Activated CD4-positive, alpha-beta T cell treated with anti-CD3 and anti-CD28 coated beads, Interleukin-2, amount 10 ng/mL, durations not matched to agents 24 days and 14 days (primary cell): ENCODE measurements around the gene DCDC2C. TPM values are rescaled to one million over a fixed set of nuclear protein-coding genes. Genes with fewer than 3 reads are reported as not detected.

Source experiments
- DNase-seq: peaks from one replicate; pipeline ENCODE4 v3.0.0; 2022
- H3K27ac Mint-ChIP-seq: one replicate; pipeline ENCODE4 v1.8.0; 2022; ENCODE audit warnings: mild to moderate bottlenecking, mixed read lengths
- H3K27me3 Mint-ChIP-seq: one replicate; pipeline ENCODE4 v1.8.0; 2022; ENCODE audit warnings: mixed read lengths
- H3K36me3 Mint-ChIP-seq: one replicate; pipeline ENCODE4 v1.8.0; 2022; ENCODE audit warnings: low read depth, mild to moderate bottlenecking, mixed read lengths
- H3K4me1 Mint-ChIP-seq: one replicate; pipeline ENCODE4 v1.8.0; 2021; ENCODE audit warnings: mixed read lengths
- H3K4me3 Mint-ChIP-seq: one replicate; pipeline ENCODE4 v1.8.0; 2022; ENCODE audit warnings: mild to moderate bottlenecking, moderate library complexity, mixed read lengths
- H3K9me3 Mint-ChIP-seq: one replicate; pipeline ENCODE4 v1.8.0; 2021; ENCODE audit warnings: mixed read lengths
- intact Hi-C: fragments of 100-400 bp; cut with micrococcal nuclease; formaldehyde crosslinking; loops from one replicate; pipeline ENCODE4 v1.15.1; 2023
- total RNA-seq: library from RNA; stranded (reverse); gene quantifications from 2 replicates; pipeline ENCODE4 v1.2.3, GENCODE V29; 2022

Gene DCDC2C
- total RNA-seq, 1 donor from 2014 or later = not detected

DNA sequence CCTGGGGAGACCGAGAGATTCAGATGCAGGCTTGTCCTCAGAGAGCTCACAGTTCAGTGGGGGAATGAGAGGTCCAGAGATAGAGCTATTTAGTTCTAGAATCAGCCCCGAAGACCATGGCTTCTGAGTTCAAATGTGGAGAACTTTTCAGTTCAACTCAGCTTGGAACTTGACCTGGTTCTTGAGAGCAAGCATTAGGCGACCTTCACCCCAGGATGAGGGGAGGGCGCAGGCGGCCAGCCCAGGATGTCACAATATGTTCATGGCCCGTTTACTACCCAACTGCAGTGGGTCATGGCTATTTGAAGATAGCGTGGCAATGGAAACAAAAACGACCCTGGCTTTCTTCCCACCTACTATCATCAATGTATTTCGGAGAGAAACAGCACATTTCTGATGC is 33.8 kb downstream of the DCDC2C start:
- Mint-ChIP-seq H3K27me3 (peaks cover 2% of the 10 kb centered on the region), H3K4me3 (no peak overlapping the region), H3K27ac (no peak overlapping the region), H3K9me3 (no peaks in the 10 kb centered on the region), H3K36me3 (no peaks in the 10 kb centered on the region), H3K4me1 (no peaks in the 10 kb centered on the region)
- intact Hi-C loops = no loop called here
- no peak for DNase-seq

DNA sequence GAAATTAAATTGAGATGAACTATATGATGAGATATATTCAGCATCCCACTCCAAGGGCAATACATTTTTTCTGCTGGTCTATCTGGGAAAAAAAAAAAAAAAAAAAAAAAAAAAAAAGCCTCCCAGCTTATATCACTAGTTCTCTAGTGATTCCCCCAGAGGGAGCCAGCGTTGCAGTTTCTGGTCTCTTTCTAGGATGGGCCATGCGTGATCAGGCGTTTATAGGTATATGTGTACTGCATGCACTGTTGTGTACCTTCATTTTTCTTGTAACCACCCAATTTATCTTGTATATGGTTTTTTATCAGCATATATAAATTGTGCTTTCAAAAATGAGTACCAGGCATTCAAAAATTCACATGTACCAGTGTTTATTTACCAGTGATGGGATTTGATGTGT is 35.1 kb downstream of the DCDC2C start:
- intact Hi-C loops = no loop called here
- Mint-ChIP-seq H3K9me3 (no peaks in the 10 kb centered on the region), H3K4me3 (no peak overlapping the region), H3K36me3 (no peaks in the 10 kb centered on the region), H3K4me1 (no peaks in the 10 kb centered on the region), H3K27ac (no peak overlapping the region), H3K27me3 (peaks cover 4% of the 10 kb centered on the region)
- no peak for DNase-seq

DNA sequence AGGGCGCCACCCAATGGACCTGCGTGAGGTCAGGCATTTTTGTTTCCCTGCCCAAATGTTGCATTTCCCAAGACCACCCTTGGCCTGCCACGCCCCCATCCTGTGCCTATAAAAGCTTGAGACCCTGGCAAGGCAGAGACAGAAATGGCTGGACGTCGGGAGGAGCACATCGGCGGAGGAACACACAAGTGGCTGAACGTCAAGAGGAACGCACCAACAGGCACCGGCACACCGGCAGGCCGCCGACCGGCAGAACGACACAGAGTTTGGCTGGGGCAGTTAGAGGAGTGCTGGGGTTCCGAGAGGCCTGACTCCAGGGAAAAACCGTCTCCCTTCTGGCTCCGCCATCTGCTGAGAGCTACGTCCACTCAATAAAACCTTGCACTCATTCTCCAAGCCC is 35.9 kb downstream of the DCDC2C start:
- no peaks in the 10 kb centered on the region for H3K36me3 Mint-ChIP-seq
- no peaks in the 10 kb centered on the region for H3K4me1 Mint-ChIP-seq
- intact Hi-C loops = no loop called here
- no peaks in the 10 kb centered on the region for H3K9me3 Mint-ChIP-seq
- no peak overlapping the region for H3K4me3 Mint-ChIP-seq
- no peak for DNase-seq
- H3K27me3 Mint-ChIP-seq = peaks cover 4% of the 10 kb centered on the region
- no peak overlapping the region for H3K27ac Mint-ChIP-seq

DNA sequence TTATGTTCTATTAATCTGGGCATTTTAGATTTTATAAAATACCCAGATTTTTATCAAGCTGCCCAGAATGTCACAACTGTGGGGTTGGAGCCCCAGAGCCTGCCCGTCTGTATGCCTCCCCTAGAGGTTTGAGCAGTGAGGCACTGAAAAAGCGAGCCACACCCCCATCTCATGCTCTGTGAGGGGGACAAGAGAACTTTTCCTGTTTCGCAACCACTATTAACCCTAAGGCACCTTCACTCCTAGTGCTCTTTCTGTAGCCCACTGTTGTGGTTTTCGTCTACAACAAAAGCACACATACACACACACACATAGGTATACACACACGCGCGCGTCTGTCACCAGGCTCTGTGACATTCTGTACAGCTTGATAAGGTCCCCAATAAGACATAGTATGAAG is 38.0 kb downstream of the DCDC2C start:
- no peaks in the 10 kb centered on the region for H3K4me1 Mint-ChIP-seq
- H3K4me3 Mint-ChIP-seq = no peak overlapping the region
- no peaks in the 10 kb centered on the region for H3K36me3 Mint-ChIP-seq
- peaks cover 4% of the 10 kb centered on the region for H3K27me3 Mint-ChIP-seq
- intact Hi-C loops = no loop called here
- no peaks in the 10 kb centered on the region for H3K9me3 Mint-ChIP-seq
- no peak overlapping the region for H3K27ac Mint-ChIP-seq
- DNase-seq = no peak

DNA sequence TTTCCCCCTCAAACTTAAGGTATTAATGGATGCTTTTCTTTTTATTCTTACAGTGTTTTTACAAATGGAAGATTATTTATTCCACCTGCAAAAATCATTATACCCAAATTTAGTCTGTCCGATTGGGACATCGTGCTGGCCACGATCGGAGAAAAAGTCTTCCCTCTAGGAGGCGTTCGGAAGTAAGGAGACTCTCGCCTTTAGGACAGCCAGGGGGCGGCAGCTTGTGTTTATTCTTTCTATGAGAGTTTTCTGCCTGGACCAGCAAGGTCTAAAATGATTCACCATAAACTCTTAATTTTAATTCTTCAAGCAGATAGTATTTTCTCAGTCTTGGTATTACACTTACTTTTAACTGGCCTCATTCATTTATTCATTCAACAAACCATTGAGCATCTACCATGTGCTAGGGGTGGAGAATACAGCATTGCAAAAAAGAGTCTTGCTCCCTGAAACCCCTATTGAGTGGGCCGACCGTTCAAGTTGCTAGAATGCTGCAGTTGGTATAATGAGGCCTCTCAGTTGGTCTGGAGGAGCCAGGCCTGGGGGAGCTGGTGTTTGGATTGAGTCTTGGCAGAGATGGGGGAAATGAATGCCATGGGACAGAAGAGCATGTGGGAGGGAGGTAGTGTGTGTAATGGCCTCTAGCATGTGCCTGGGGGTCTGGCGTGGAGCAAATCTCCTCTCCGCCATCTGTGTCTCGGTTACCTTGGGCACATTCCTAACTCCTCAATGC is 38.7 kb downstream of the DCDC2C start:
- intact Hi-C loops = no loop called here
- H3K4me1 Mint-ChIP-seq = no peaks in the 10 kb centered on the region
- no peak overlapping the region for H3K4me3 Mint-ChIP-seq
- H3K27ac Mint-ChIP-seq = no peak overlapping the region
- DNase-seq = no peak
- no peaks in the 10 kb centered on the region for H3K36me3 Mint-ChIP-seq
- no peaks in the 10 kb centered on the region for H3K9me3 Mint-ChIP-seq
- peaks cover 4% of the 10 kb centered on the region for H3K27me3 Mint-ChIP-seq

DNA sequence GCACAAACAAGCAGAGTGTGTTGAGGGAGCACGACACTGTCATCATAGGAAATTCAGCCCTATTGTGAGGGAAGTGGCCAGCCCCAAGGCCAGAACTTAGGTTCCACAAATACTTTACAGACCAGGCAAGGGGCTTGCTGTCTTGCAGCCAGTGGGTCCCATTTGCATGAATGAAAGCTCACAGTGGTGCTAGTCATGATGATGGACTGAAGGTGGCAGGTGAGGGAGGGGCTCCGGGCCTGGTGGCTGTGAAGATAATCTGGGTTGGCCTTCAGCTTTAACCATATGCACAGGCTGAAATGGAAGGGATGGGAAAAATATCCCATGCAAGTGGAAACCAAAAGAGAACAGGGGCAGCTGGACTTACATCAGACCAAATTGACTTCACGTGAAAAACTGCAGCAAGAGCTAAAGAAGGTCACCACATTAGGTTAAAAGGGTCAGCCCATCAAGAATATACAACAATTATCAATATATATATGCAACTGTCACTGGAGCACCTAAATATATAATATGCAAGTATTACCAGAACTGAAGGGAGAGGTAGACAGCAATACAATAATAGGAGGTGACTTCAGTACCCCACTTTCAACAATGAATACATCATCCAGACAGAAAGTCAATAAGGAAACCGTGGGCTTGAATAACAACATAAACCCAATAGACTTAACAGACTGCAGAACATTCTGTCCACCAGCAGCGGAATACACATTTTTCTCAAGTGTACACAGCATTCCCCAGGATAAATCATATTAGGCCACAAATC is 39.6 kb downstream of the DCDC2C start:
- Mint-ChIP-seq H3K9me3 (no peaks in the 10 kb centered on the region), H3K4me1 (no peaks in the 10 kb centered on the region), H3K27ac (no peak overlapping the region), H3K27me3 (peaks cover 4% of the 10 kb centered on the region), H3K36me3 (no peaks in the 10 kb centered on the region), H3K4me3 (no peak overlapping the region)
- intact Hi-C loops = no loop called here
- DNase-seq = no peak

DNA sequence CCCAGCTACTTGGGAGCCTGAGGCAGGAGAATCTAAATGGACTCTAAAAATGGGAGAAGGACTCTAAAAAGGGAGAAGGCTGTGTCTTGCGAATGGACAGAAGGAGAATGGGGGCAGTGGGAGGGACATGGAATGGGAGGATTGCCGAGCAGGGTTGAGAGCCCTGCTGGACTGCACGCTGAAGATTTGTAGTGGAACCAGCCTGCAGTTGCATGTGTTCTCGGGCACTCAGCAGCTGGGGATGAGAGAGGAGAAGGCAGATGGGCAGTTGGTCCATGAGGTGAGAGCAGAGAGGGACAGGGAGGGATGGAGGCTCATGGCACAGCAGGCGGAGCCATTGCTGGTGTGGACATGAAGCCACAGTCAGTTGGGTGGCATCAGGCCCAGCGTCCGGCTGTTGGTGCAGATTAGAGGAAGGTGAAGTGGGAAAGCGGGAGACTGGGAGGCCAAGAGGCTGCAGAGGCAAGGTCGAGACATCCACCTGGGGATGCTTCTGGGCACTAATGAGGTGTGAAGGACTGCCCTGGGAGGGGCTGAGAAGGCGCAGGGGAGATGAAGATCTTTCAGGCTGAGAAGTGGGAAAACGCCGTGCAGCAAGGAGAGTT is 40.7 kb downstream of the DCDC2C start:
- no peak overlapping the region for H3K4me3 Mint-ChIP-seq
- no peaks in the 10 kb centered on the region for H3K36me3 Mint-ChIP-seq
- H3K27me3 Mint-ChIP-seq = peaks cover 4% of the 10 kb centered on the region
- no peaks in the 10 kb centered on the region for H3K9me3 Mint-ChIP-seq
- no peak overlapping the region for H3K27ac Mint-ChIP-seq
- DNase-seq = no peak
- H3K4me1 Mint-ChIP-seq = no peaks in the 10 kb centered on the region
- intact Hi-C loops = no loop called here

DNA sequence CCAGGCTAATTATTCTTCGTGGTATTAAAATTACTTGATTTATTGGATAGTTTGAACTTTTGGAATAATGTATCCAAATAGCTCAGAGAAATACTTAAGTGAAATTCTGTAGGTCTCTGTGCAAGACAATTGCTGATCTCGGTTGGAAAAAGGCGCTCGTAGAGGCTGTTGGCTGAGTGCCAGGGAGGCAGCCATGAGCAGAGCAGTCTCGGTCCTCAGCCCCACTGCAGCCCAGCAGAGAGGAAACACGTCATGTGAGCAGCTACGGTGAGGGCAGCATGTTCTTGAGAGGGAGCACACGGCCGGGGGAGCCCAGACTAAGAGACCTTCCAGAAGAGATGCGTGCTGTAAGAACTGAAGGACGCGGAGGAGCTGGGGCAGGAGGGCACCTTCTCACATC is 42.5 kb downstream of the DCDC2C start:
- intact Hi-C loops = no loop called here
- DNase-seq = no peak
- peaks cover 4% of the 10 kb centered on the region for H3K27me3 Mint-ChIP-seq
- H3K27ac Mint-ChIP-seq = no peak overlapping the region
- H3K4me1 Mint-ChIP-seq = no peaks in the 10 kb centered on the region
- H3K36me3 Mint-ChIP-seq = no peaks in the 10 kb centered on the region
- H3K4me3 Mint-ChIP-seq = no peak overlapping the region
- no peaks in the 10 kb centered on the region for H3K9me3 Mint-ChIP-seq

DNA sequence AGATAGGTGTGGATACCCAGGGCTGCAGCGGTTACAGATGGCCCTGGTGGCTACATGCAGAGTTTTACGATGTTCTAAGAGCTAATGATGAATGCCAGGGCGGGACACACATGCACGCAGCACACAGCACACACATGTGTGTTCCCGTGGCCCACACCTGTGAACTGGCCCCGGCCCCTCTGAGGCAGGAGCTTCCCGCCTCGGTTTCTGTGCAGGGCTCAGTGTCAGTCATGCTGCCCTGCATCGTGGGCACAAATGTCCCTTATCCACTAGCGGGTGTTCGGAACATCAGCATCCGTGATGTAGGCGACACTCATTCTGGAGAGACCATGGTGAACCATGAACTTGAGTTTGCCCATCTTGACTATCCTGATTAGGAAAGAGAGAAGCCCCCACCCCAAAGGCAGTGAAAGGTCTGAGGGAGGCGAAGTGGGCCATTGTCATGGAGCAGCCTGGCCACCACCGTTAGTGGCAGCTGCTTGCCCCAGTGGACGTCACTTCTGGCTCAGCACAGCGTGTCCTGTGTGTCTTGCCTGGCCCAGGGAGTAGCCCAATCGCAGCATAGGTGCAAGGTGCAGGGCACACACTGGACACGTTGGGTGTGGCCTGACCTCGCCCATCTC is 43.8 kb downstream of the DCDC2C start:
- intact Hi-C loops = no loop called here
- Mint-ChIP-seq H3K27ac (no peak overlapping the region), H3K9me3 (no peaks in the 10 kb centered on the region), H3K27me3 (peaks cover 1% of the 10 kb centered on the region), H3K4me3 (no peak overlapping the region), H3K4me1 (no peaks in the 10 kb centered on the region), H3K36me3 (no peaks in the 10 kb centered on the region)
- no peak for DNase-seq

DNA sequence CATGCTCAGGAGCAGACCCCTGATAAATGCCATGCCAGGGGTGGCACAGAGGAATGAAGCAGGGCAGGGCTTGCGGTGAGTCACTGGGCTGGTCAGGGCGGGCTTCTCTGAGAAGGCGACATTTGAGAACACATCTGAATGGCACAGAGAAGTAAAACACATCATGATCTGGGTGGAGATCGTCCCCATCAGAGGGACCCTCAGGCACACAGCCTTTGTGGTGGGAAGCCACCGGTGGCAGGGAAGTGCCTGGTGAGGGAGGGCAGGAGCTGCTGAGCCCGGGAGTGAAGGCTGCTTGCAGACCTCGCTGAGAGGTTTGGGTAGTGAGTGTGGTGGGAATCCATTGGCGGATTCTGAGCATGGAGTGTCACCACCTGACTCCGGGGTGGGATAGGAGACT is 44.5 kb downstream of the DCDC2C start:
- DNase-seq = no peak
- no peaks in the 10 kb centered on the region for H3K4me1 Mint-ChIP-seq
- H3K27me3 Mint-ChIP-seq = no peaks in the 10 kb centered on the region
- intact Hi-C loops = no loop called here
- no peaks in the 10 kb centered on the region for H3K36me3 Mint-ChIP-seq
- no peaks in the 10 kb centered on the region for H3K9me3 Mint-ChIP-seq
- no peak overlapping the region for H3K4me3 Mint-ChIP-seq
- H3K27ac Mint-ChIP-seq = no peak overlapping the region

DNA sequence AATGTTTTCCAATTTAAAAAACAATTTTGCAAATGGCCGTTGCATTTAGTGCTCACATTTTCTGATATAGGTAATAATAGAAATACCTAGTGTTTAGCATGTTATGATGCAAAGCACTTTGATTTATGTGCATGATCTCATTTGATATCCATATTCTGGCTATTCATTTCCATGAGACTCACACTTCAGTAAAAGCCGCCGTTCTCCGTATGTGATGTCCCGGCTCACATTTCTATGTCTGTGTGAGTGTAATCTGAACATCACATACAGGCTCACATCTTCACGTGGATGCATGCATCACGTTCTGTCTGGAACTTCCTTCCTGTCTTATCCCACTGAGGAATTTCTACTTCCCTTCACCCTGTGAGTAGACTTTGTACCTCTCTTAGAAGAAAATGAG is 45.8 kb downstream of the DCDC2C start:
- Mint-ChIP-seq H3K9me3 (no peaks in the 10 kb centered on the region), H3K36me3 (no peaks in the 10 kb centered on the region), H3K27me3 (no peaks in the 10 kb centered on the region), H3K4me3 (no peak overlapping the region), H3K27ac (no peak overlapping the region), H3K4me1 (no peaks in the 10 kb centered on the region)
- DNase-seq = no peak
- intact Hi-C loops = no loop called here

DNA sequence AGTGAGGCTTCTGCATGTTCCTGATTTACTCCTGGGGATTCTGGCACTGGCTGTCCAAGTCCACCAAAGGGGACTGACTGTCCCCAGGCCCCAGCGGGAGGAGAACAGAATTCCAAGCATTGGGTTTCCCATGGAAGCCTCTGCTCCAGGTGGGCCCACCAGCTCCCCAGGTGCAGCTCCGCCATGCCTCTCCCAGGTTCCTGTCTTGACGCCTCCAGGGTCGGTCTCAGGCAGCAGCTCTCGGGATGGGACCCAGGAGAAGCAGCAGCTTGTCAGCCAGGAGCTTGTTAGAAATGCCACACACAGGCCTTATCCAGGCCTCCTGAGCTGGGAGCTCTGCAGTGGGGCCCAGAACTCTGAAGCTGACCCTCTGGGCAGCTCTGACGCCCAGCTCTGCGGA is 47.9 kb downstream of the DCDC2C start:
- intact Hi-C loops = no loop called here

DNA sequence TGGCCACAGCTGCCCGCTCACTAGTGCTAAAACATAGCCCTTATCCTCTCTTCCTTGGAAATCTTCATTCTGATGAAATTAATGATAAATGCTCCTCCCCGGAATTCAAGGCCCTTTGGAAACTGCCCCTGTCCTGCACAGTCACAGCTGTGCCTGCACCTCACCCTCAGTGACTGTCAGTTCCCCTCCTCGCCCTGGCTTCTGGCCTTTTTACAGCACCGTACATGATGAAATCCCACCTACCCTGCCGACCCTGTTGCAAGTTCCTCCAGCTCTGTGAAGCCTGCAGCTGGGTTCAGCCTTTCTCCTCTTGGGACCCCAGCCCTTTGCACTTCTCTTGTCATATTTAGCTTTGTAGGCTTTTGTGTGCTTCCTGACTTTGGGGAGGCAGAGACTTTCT is 48.4 kb downstream of the DCDC2C start:
- Mint-ChIP-seq H3K9me3 (peaks cover 10% of the 10 kb centered on the region), H3K4me3 (no peak overlapping the region), H3K27ac (no peak overlapping the region), H3K27me3 (no peaks in the 10 kb centered on the region), H3K36me3 (no peaks in the 10 kb centered on the region), H3K4me1 (no peaks in the 10 kb centered on the region)
- no peak for DNase-seq
- intact Hi-C loops = no loop called here

More for the DNA sequence above, 47.9 kb downstream of the DCDC2C start:
- Mint-ChIP-seq H3K36me3 (no peaks in the 10 kb centered on the region), H3K27me3 (no peaks in the 10 kb centered on the region), H3K4me3 (no peak overlapping the region), H3K4me1 (no peaks in the 10 kb centered on the region), H3K27ac (no peak overlapping the region), H3K9me3 (peaks cover 10% of the 10 kb centered on the region)
- DNase-seq = no peak

DNA sequence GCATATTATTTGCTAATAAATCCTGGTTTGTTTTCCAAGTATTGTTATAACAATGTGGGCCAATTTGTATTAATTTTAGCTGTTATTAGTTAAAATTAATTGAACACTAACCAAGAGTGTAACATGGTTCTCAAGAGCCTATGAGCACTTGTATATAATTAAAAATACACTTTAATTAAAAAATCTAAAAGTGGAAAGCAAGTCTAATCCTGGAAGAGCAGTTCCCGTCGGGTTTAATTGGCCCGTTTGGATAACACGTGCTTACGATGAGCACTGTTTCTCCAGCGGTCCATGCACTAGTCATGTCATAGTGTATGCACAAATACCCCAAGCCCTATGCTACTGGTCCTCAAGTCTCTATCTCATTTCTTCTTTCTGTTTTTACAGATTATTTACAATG is 49.0 kb downstream of the DCDC2C start:
- no peak for DNase-seq
- Mint-ChIP-seq H3K9me3 (peaks cover 10% of the 10 kb centered on the region), H3K4me1 (no peaks in the 10 kb centered on the region), H3K27ac (no peak overlapping the region), H3K4me3 (no peak overlapping the region), H3K36me3 (no peaks in the 10 kb centered on the region), H3K27me3 (no peaks in the 10 kb centered on the region)
- intact Hi-C loops = no loop called here
